ENCODE results near the gene TMEM121B. TPM values are rescaled to one million over a fixed set of nuclear protein-coding genes. Genes with fewer than 3 reads are reported as not detected.

Gene TMEM121B
- total RNA-seq, 1 experiment from 2014 or later = 8.1 TPM

- Histone ChIP-seq H3K23me2 (ENCODE audit: insufficient read length, low read depth, low read length, poor library complexity, severe bottlenecking) (no peaks in the 10 kb centered on the region), H2BK15ac (ENCODE audit: low read depth, low read length) (no peak overlapping the region), H2BK120ac (ENCODE audit: low read depth, low read length, poor library complexity, severe bottlenecking) (no peak overlapping the region), H3K9me3 (ENCODE audit: control insufficient read depth, low read depth, low read length) (no peaks in the 10 kb centered on the region), H4K8ac (replicated peaks; ENCODE audit: insufficient read length, low read depth, low read length) (no peak overlapping the region), H3K14ac (ENCODE audit: insufficient read depth, low read length) (no peak overlapping the region), H3K27ac (ENCODE audit: insufficient read length, low read depth, low read length) (no peak overlapping the region), H3K79me1 (ENCODE audit: insufficient read depth, low read depth, low read length, poor library complexity, severe bottlenecking) (no peaks in the 10 kb centered on the region), H2BK5ac (ENCODE audit: insufficient read length, low read length) (no peak overlapping the region), H2BK20ac (ENCODE audit: low read depth, low read length, poor library complexity, severe bottlenecking) (no peak overlapping the region), H3K79me2 (ENCODE audit: insufficient read depth, low read length) (no peaks in the 10 kb centered on the region), H3K4me2 (ENCODE audit: insufficient read depth, insufficient read length, low read length) (no peak overlapping the region), H3K27me3 (ENCODE audit: insufficient read depth, low read length) (no peaks in the 10 kb centered on the region), H2BK12ac (ENCODE audit: insufficient read length, low read depth, low read length) (no peak overlapping the region), H3K9ac (ENCODE audit: extremely low read depth, insufficient read length, low read length) (no peak overlapping the region), H4K5ac (ENCODE audit: insufficient read length, low read depth, low read length) (no peak overlapping the region), H2AFZ (ENCODE audit: low read length) (no peak overlapping the region), H3T11ph (ENCODE audit: low read length) (no peak overlapping the region), H3K4me1 (ENCODE audit: insufficient read depth, low read length) (no peaks in the 10 kb centered on the region), H4K91ac (ENCODE audit: insufficient read length, low read depth, low read length) (no peak overlapping the region), H3K23ac (ENCODE audit: insufficient read length, low read depth, low read length) (no peak overlapping the region), H3K56ac (ENCODE audit: insufficient read length, low read depth, low read length) (no peak overlapping the region), H4K20me1 (ENCODE audit: control insufficient read depth, insufficient read depth, insufficient read length) (no peaks in the 10 kb centered on the region), H3K4ac (ENCODE audit: low read depth, low read length) (no peak overlapping the region), H2AK5ac (ENCODE audit: insufficient read length, low read length) (no peak overlapping the region), H3K18ac (ENCODE audit: insufficient read length, low read depth, low read length) (no peak overlapping the region)
- Mint-ChIP-seq H3K27me3 (ENCODE audit: low read depth) (no peaks in the 10 kb centered on the region), H3K36me3 (ENCODE audit: insufficient read depth in 1 of 3, low read depth in 3 of 3) (peaks cover 4 to 37% (median 20%) of the 10 kb centered on the region in 3 experiments; a peak in 6 of 7 replicates), H3K27ac (peak overlapping the region in 1 of 3 experiments; percentile 44; a peak in 1 of 7 replicates), H3K9me3 (no peaks in the 10 kb centered on the region; a peak in 1 of 5 replicates), H3K4me1 (peaks cover 7 to 10% of the 10 kb centered on the region in 2 experiments; a peak in 3 of 4 replicates), H3K4me3 (no peak overlapping the region)
- no CpG with 5 or more reads among the region's 7 CpGs for WGBS (ENCODE audit: extremely low coverage, insufficient read length, low lambda C conversion rate)
- no peak for DNase-seq
- no peak for TF ChIP-seq CTCF (conservative IDR thresholded peaks at IDR 0.05)
These were observed 22.8 kb downstream of the TMEM121B start for GRCh38 chr22:17098379-17098819.

Measured in H9 (cell line).